ENCODE data around the gene NOS1AP. TPM values are rescaled to one million over a fixed set of nuclear protein-coding genes. Genes with fewer than 3 reads are reported as not detected.
"Not testable (repeated sequence)": the region's sequence is repeated elsewhere in the genome, so short reads cannot be mapped to it uniquely, and the experiment has no call there.

The NOS1AP gene
- total RNA-seq, 1 experiment from 2014 or later, result not detected

DNA sequence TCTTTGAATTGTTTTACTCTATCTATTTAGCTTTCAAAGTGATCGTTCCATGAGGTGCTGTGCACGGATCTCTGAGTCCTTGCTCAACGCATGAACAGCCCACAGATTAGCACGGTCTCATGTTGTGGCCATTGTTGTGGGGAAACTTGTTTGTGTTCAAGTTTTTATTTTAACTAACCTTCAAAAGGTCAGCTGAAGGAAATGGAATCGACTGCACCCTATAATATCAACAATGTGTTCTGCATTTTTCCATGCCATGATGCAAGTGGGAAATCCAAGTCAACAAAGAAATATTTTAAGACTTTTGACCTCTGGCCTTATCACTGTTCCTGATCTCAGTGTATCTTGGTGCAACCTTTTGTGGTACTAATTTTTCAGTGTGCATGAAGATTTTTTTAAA is 336.3 kb downstream of the NOS1AP start:
- peaks cover 3% of the 10 kb centered on the region; the same call in 1 of the 2 replicates for H3K27me3 ChIP-seq (replicated peaks)
- DNase-seq (ENCODE audit: low read depth in 1 of 2, low spot score in 2 of 2), result no peak

DNA sequence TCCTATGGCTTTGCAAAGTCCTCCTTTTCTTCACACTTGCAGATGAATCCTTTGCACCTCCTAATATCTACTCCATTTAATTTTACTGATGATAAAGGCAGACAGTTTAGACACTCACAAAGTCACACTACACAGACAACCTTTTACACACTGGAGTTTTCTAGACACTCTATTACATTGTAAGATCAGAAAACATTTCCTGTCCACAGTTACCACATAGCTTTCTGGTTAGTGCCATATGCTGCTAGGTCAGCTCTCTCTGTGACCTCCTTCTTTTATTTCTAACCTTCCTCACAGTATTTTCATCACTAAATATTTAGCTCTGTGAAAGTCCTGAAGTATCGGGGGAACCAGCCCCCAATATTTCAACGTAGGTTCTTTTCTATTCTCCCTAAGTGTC is 337.3 kb downstream of the NOS1AP start:
- no peaks in the 10 kb centered on the region for H3K4me1 ChIP-seq (replicated peaks)
- H3K4me3 ChIP-seq, result no peak overlapping the region
- no peaks in the 10 kb centered on the region for H3K36me3 ChIP-seq
- no peaks in the 10 kb centered on the region for H3K9me3 ChIP-seq (replicated peaks)
- H3K27ac ChIP-seq, result no peak overlapping the region
- no peaks in the 10 kb centered on the region for H3K27me3 ChIP-seq (replicated peaks)
- DNase-seq (ENCODE audit: low read depth in 1 of 2, low spot score in 2 of 2), result no peak

More for the DNA sequence above, 336.3 kb downstream of the NOS1AP start:
- H3K9me3 ChIP-seq (replicated peaks), result no peaks in the 10 kb centered on the region
- H3K4me1 ChIP-seq (replicated peaks), result no peaks in the 10 kb centered on the region
- H3K4me3 ChIP-seq, result no peak overlapping the region
- no peaks in the 10 kb centered on the region for H3K36me3 ChIP-seq
- no peak overlapping the region for H3K27ac ChIP-seq

DNA sequence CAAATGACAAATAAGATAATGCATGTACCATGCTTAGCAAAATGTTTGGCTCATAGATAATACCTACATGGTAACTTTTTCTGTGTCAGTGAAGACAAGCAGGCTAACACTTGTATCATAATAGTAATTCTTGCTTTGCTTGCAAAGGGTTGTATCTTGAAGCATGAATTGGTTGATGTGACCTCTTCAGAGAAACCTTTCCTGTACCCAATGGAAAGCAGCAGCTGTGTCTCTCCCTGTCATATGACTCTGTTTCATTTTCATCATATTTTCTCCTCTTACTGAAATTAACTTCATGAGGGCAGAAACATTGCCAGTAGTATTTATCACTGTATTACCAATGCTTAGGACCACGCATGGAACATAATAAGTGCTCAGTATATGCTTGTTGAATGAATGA is 338.0 kb downstream of the NOS1AP start:
- Histone ChIP-seq H3K36me3 (no peaks in the 10 kb centered on the region), H3K4me1 (replicated peaks) (no peaks in the 10 kb centered on the region), H3K9me3 (replicated peaks) (no peaks in the 10 kb centered on the region), H3K4me3 (no peak overlapping the region), H3K27ac (no peak overlapping the region), H3K27me3 (replicated peaks) (no peaks in the 10 kb centered on the region)
- no peak for DNase-seq (ENCODE audit: low read depth in 1 of 2, low spot score in 2 of 2)

DNA sequence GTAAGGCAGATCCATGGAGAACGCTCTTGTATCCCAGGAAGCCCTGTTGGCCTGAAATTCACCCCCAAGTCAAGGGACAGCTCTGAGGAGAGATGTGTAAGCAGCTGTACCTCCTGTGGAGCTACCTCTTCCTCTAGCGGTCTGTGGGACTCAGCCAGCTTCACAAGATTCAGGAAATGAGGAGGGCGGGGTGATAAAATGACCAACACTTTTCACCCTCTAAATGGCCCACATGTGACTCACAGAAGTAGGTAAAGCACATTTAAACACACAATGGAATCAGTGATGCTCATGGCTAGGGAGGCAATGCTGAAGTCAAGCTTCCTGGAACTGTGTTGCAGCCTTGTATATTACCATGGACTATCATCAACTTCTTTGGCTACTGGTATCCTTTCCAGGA is 342.5 kb downstream of the NOS1AP start, which contains the start of gene SH2D1B:
Gene SH2D1B, minus strand, starts transcription at position 135 of the 400 bp plus-strand sequence. Its CDS starts 120 bp downstream, at position 15.
- no peaks in the 10 kb centered on the region for H3K36me3 ChIP-seq
- no peak within 1 kb of the TSS for H3K4me3 ChIP-seq
- H3K27ac ChIP-seq, result no peak within 1 kb of the TSS
- no peak for DNase-seq (ENCODE audit: low read depth in 1 of 2, low spot score in 2 of 2)
- H3K9me3 ChIP-seq (replicated peaks), result no peaks in the 10 kb centered on the region
- no peaks in the 10 kb centered on the region for H3K27me3 ChIP-seq (replicated peaks)
- no peaks in the 10 kb centered on the region for H3K4me1 ChIP-seq (replicated peaks)

DNA sequence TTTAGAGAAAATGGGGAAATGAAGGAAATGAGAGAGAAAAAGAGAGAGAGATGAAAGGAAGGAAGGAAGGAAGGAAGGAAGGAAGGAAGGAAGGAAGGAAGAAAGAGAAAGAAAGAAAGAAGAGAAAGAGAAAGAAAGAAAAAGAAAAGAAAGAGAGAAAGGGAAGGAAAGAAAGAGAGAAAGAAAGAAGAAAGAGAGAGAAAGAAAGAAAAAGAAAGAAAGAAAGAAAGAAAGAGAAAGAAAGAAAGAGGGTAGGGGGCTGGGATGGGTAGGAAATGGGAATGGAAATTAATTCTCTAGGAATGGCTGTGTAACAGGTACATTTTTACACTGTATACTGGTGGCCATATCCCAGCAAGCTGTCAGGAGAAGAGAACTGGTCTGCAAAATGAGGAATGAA is 346.7 kb downstream of the NOS1AP start:
- H3K27ac ChIP-seq, result no peak overlapping the region
- no peaks in the 10 kb centered on the region for H3K4me1 ChIP-seq (replicated peaks)
- no peak for DNase-seq (ENCODE audit: low read depth in 1 of 2, low spot score in 2 of 2)
- no peaks in the 10 kb centered on the region for H3K9me3 ChIP-seq (replicated peaks)
- H3K4me3 ChIP-seq, result no peak overlapping the region
- H3K36me3 ChIP-seq, result no peaks in the 10 kb centered on the region
- H3K27me3 ChIP-seq (replicated peaks), result no peaks in the 10 kb centered on the region

DNA sequence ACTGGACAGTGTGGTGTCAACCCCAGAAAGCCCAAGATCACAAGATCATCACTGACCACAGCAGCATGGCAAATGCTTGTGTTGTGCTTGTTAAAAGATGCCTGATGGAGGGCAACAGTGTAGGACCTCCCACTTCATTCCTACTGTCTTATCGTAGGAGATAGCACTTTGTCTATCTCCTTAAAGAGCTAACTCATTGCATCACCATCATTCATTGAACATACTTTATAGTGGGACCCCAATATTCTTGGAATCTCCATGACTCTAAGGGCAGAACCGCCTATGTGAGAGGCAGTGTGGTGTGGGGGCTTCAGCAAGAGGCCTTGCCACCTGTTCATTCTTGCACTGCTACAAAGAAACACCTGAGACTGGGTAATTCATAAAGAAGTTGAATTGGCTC is 347.4 kb downstream of the NOS1AP start:
- Histone ChIP-seq H3K4me1 (replicated peaks) (no peaks in the 10 kb centered on the region), H3K27me3 (replicated peaks) (no peaks in the 10 kb centered on the region), H3K36me3 (no peaks in the 10 kb centered on the region), H3K4me3 (no peak overlapping the region), H3K27ac (no peak overlapping the region), H3K9me3 (replicated peaks) (no peaks in the 10 kb centered on the region)
- DNase-seq (ENCODE audit: low read depth in 1 of 2, low spot score in 2 of 2), result no peak

DNA sequence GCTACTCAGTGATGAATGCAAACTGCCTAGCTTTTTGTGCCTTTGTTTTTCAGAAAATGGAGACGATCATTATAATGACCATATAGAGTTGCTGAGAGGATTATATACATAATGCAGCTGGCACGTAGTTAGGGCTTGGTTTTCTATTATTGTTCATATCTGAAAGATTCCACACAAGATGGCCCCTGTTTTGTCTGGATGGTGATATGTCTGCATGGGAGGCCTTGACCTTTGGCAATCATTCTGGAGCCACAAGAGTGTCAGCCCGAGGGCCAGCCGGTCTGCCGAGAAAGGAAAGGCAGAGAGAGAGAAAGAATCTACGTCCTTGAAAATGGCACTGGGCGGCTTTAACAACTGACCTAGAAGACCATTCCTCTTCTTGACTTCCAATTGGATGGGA is 348.2 kb downstream of the NOS1AP start:
- Histone ChIP-seq H3K9me3 (replicated peaks) (no peaks in the 10 kb centered on the region), H3K4me3 (no peak overlapping the region), H3K4me1 (replicated peaks) (no peaks in the 10 kb centered on the region), H3K27ac (no peak overlapping the region), H3K36me3 (no peaks in the 10 kb centered on the region), H3K27me3 (replicated peaks) (no peaks in the 10 kb centered on the region)
- no peak for DNase-seq (ENCODE audit: low read depth in 1 of 2, low spot score in 2 of 2)

DNA sequence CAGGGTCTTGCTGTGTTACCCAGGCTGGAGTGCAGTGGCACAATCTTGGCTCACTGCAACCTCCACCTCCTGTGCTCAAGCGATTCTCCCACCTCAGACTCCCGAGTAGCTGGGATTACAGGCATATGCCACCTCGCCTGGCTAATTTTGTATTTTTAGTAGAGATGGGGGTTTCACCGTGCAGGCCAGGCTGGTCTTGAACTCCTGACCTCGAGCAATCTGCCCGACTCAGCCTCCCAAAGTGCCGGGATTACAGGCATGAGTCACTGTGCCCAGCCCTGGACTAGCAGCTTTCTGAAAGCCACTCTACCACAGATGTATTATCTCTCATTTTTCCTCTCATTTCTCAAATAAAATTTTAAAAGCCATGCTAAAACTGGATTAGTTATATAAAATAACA is 349.1 kb downstream of the NOS1AP start:
- not testable (repeated sequence) for H3K27ac ChIP-seq; H3K4me3 ChIP-seq; DNase-seq (ENCODE audit: low read depth in 1 of 2, low spot score in 2 of 2); H3K27me3 ChIP-seq (replicated peaks); H3K9me3 ChIP-seq (replicated peaks); H3K4me1 ChIP-seq (replicated peaks); H3K36me3 ChIP-seq

DNA sequence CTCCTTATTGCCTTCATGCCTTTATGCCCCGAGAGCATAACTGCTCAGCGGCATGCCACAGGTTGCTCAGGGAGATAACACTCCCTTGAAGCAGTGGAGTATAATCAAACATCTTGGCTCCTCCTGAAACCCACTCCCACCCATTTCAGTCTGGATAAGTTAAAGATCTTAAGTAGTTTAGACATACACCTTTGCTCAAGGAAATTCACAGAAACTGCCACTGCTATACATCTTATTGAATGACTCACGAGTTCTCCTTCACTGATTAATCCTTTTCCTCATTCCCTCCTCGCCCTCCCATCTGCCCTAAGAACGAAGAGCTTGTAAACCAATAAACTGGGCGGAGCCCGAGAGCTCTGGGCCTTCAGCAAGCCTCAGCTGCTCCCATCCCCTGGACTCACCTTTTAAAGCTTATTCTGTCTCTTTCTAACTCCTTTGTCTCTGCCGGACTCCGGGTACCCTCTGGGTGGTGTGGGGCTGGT is 350.0 kb downstream of the NOS1AP start:
- DNase-seq (ENCODE audit: low read depth in 1 of 2, low spot score in 2 of 2); H3K4me3 ChIP-seq: not testable (repeated sequence)

More for the DNA sequence above, 350.0 kb downstream of the NOS1AP start:
- H3K9me3 ChIP-seq (replicated peaks); H3K36me3 ChIP-seq; H3K27ac ChIP-seq; H3K4me1 ChIP-seq (replicated peaks); H3K27me3 ChIP-seq (replicated peaks): not testable (repeated sequence)

Other genes with a start within 250 kb of the NOS1AP start
- 0.13 and 1.8 TPM in 2 replicates for gene OLFML2B, start 45.8 kb upstream of the NOS1AP start, total RNA-seq (2014; rRNA removed; shearing (Covaris generic))

Data from SJSA1 (cell line).